ENCODE measurements around the gene BMP7.

DNA sequence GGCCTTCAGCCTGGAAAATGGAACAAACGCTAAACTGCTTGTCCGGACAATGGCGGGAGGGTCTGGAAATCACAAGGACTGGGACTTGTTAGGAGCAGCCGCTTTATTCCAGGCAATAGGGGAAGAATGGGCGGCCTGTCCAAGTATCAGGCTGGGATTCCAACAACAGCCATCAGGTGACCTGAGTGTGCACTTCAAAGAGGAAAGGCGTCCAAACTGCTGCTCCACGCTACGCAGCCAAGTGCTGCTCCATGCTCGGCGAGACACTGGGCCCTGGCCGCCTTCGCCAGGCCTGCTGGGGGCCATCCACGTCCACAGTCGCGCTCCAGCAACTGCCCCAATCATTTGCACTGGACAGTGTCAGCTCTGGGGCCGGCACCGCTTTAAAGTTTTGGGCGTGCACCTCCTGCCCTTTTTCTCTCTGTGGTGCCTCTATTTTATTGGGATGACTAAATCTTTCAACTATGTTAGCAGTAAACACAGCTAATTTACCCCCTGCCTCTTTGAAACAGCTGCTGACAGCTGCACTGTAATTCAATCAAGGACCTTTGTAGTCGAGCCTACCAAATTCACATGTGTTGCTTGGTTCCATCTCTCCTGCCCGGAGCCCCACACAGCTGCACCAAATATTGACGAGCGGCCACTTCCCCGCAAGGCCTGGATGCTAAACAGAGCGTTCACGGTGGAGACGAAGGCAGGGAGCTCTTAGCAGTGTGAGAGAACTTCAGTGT lies 98.3 kb downstream of the BMP7 start:
- TF ChIP-seq, protein P1, sequence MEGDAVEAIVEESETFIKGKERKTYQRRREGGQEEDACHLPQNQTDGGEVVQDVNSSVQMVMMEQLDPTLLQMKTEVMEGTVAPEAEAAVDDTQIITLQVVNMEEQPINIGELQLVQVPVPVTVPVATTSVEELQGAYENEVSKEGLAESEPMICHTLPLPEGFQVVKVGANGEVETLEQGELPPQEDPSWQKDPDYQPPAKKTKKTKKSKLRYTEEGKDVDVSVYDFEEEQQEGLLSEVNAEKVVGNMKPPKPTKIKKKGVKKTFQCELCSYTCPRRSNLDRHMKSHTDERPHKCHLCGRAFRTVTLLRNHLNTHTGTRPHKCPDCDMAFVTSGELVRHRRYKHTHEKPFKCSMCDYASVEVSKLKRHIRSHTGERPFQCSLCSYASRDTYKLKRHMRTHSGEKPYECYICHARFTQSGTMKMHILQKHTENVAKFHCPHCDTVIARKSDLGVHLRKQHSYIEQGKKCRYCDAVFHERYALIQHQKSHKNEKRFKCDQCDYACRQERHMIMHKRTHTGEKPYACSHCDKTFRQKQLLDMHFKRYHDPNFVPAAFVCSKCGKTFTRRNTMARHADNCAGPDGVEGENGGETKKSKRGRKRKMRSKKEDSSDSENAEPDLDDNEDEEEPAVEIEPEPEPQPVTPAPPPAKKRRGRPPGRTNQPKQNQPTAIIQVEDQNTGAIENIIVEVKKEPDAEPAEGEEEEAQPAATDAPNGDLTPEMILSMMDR (conservative IDR thresholded peaks at IDR 0.05): no peak
- TF ChIP-seq EZH2 (IDR thresholded peaks at IDR 0.05; ENCODE audit: low read depth): no peak
